ENCODE measurements around the gene ZNF699.

DNA sequence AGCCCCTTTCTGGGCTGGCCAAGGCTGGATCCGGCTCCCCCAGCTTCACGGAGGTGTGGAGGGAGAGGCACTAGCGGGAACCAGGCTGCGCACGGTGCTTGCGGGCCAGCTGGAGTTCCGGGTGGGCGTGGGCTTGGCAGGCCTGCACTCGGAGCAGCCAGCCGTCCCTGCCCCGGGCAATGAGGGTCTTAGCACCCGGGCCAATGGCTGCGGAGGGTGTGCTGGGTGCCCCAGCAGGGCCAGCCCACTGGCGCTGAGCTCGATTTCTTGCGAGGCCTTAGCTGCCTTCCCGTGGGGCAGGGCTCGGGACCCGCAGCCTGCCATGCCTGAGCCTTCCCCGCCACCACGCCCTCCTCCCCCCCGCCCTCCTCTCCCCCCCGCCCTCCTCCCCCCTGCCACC is 11.7 kb upstream of the ZNF699 start:
- TF ChIP-seq, protein P1, sequence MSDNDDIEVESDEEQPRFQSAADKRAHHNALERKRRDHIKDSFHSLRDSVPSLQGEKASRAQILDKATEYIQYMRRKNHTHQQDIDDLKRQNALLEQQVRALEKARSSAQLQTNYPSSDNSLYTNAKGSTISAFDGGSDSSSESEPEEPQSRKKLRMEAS (IDR thresholded peaks at IDR 0.05; ENCODE audit: low read depth): no peak
- TF ChIP-seq, protein P2, sequence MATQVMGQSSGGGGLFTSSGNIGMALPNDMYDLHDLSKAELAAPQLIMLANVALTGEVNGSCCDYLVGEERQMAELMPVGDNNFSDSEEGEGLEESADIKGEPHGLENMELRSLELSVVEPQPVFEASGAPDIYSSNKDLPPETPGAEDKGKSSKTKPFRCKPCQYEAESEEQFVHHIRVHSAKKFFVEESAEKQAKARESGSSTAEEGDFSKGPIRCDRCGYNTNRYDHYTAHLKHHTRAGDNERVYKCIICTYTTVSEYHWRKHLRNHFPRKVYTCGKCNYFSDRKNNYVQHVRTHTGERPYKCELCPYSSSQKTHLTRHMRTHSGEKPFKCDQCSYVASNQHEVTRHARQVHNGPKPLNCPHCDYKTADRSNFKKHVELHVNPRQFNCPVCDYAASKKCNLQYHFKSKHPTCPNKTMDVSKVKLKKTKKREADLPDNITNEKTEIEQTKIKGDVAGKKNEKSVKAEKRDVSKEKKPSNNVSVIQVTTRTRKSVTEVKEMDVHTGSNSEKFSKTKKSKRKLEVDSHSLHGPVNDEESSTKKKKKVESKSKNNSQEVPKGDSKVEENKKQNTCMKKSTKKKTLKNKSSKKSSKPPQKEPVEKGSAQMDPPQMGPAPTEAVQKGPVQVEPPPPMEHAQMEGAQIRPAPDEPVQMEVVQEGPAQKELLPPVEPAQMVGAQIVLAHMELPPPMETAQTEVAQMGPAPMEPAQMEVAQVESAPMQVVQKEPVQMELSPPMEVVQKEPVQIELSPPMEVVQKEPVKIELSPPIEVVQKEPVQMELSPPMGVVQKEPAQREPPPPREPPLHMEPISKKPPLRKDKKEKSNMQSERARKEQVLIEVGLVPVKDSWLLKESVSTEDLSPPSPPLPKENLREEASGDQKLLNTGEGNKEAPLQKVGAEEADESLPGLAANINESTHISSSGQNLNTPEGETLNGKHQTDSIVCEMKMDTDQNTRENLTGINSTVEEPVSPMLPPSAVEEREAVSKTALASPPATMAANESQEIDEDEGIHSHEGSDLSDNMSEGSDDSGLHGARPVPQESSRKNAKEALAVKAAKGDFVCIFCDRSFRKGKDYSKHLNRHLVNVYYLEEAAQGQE (IDR thresholded peaks at IDR 0.05; ENCODE audit: low read depth, low read length): no peak
- TF ChIP-seq, protein P3, sequence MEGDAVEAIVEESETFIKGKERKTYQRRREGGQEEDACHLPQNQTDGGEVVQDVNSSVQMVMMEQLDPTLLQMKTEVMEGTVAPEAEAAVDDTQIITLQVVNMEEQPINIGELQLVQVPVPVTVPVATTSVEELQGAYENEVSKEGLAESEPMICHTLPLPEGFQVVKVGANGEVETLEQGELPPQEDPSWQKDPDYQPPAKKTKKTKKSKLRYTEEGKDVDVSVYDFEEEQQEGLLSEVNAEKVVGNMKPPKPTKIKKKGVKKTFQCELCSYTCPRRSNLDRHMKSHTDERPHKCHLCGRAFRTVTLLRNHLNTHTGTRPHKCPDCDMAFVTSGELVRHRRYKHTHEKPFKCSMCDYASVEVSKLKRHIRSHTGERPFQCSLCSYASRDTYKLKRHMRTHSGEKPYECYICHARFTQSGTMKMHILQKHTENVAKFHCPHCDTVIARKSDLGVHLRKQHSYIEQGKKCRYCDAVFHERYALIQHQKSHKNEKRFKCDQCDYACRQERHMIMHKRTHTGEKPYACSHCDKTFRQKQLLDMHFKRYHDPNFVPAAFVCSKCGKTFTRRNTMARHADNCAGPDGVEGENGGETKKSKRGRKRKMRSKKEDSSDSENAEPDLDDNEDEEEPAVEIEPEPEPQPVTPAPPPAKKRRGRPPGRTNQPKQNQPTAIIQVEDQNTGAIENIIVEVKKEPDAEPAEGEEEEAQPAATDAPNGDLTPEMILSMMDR (IDR thresholded peaks at IDR 0.05): no peak
- TF ChIP-seq, protein P4, sequence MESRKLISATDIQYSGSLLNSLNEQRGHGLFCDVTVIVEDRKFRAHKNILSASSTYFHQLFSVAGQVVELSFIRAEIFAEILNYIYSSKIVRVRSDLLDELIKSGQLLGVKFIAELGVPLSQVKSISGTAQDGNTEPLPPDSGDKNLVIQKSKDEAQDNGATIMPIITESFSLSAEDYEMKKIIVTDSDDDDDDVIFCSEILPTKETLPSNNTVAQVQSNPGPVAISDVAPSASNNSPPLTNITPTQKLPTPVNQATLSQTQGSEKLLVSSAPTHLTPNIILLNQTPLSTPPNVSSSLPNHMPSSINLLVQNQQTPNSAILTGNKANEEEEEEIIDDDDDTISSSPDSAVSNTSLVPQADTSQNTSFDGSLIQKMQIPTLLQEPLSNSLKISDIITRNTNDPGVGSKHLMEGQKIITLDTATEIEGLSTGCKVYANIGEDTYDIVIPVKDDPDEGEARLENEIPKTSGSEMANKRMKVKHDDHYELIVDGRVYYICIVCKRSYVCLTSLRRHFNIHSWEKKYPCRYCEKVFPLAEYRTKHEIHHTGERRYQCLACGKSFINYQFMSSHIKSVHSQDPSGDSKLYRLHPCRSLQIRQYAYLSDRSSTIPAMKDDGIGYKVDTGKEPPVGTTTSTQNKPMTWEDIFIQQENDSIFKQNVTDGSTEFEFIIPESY (IDR thresholded peaks at IDR 0.05; ENCODE audit: borderline replicate concordance, low read depth): no peak
- TF ChIP-seq EZH2phosphoT487 (IDR thresholded peaks at IDR 0.05; ENCODE audit: borderline replicate concordance, low read depth): no peak
- no peak for TF ChIP-seq FOXJ3 (CRISPR knock-in tag; IDR thresholded peaks at IDR 0.05)
- no peak for TF ChIP-seq EP300 (IDR thresholded peaks at IDR 0.05; ENCODE audit: borderline replicate concordance in 1 of 2, low read depth in 1 of 2, low read length in 1 of 2)
